A549 (cell line): ENCODE data around the gene MLLT10. TPM values are rescaled to one million over a fixed set of nuclear protein-coding genes. Genes with fewer than 3 reads are reported as not detected.

Source experiments
- ATAC-seq, 2 experiments: fragments of 200-7000 bp in 1 of 2; fragments of >200 bp in 1 of 2; cut with Nextera tagmentation in 1 of 2; cut with Tn5 transposase in 1 of 2; 3 replicates each; pipeline versions ENCODE4 v1.8.0 to v1.9.1; 2018 to 2020; ENCODE audit warnings: mild to moderate bottlenecking in 1 of 2, moderate library complexity in 1 of 2
- CTCF ChIA-PET: fragments of 300-600 bp; sonication (Branson Sonifier 250); formaldehyde crosslinking; extraction: SDS; loops from one replicate; lab custom pipeline; 2021; ENCODE audit warnings: antibody characterized with exemption, inconsistent platforms; lab: Yijun Ruan, JAX
- POLR2A ChIA-PET: fragments of 350-600 bp; formaldehyde crosslinking; extraction: SDS; loops from one replicate; lab custom pipeline; 2021; ENCODE audit warnings: antibody characterized with exemption, inconsistent platforms; lab: Yijun Ruan, JAX
- DNase-seq, 2 experiments: peaks; one replicate each; pipeline versions ENCODE4 v3.0.0 to v3.0.0-alpha.2; 2011 to 2016; ENCODE audit warnings: low read depth in 1 of 2, low spot score in 1 of 2
- FAIRE-seq: peaks from 2 replicates; lab custom pipeline; 2011; peaks lifted over from hg19 to GRCh38; lab: Jason Lieb, UNC
- H3K27ac ChIP-seq, 2 experiments: fragments of >200 bp; sonication (Bioruptor Twin); formaldehyde crosslinking; 3 replicates each; pipeline ENCODE4 v1.5.1; 2016 to 2017
- H3K4me1 ChIP-seq: fragments of >200 bp; sonication (Bioruptor Twin); formaldehyde crosslinking; 3 replicates; pipeline ENCODE4 v1.6.1; 2016
- H3K4me2 ChIP-seq: fragments of >200 bp; sonication (Bioruptor Twin); formaldehyde crosslinking; 3 replicates; pipeline ENCODE4 v1.6.1; 2016
- H3K4me3 ChIP-seq: fragments of >200 bp; sonication (Bioruptor Twin); formaldehyde crosslinking; 3 replicates; pipeline ENCODE4 v1.5.1; 2016
- H3K9me3 ChIP-seq: fragments of >200 bp; sonication (Bioruptor Twin); formaldehyde crosslinking; 3 replicates; pipeline ENCODE4 v1.6.1; 2016
- CBX2 ChIP-seq: fragments of 200-600 bp; sonication (generic); IDR thresholded peaks from 2 replicates; pipeline ENCODE4 v1.6.1; 2016; ENCODE audit warnings: low read depth, mild to moderate bottlenecking, borderline replicate concordance
- CBX8 ChIP-seq: fragments of 200-600 bp; sonication (generic); IDR thresholded peaks from 2 replicates; pipeline ENCODE4 v1.6.1; 2016
- E2F6 ChIP-seq: IDR thresholded peaks from 2 replicates; pipeline ENCODE4 v1.6.1; 2012; ENCODE audit warnings: low read depth, borderline replicate concordance
- EHMT2 ChIP-seq: fragments of 200-600 bp; sonication (generic); IDR thresholded peaks from 2 replicates; pipeline ENCODE4 v1.6.1; 2016; ENCODE audit warnings: antibody characterized with exemption, low read depth, mild to moderate bottlenecking, moderate library complexity
- EP300 ChIP-seq, 2 experiments: fragments of >200 bp; sonication (Bioruptor Twin); formaldehyde crosslinking; IDR thresholded peaks; 2 replicates in 1 of 2; 3 replicates in 1 of 2; pipeline ENCODE4 v1.6.1; 2016 to 2017
- FOSL2 ChIP-seq, 2 experiments: fragments of 450-650 bp in 1 of 2; fragments of >200 bp in 1 of 2; sonication (Bioruptor Twin) in 1 of 2; formaldehyde crosslinking; IDR thresholded peaks; 2 replicates each; pipeline versions ENCODE4 v1.5.0 to v1.6.1; 2016 to 2020; ENCODE audit warnings: mild to moderate bottlenecking in 1 of 2, moderate library complexity in 1 of 2
- FOXS1 ChIP-seq: fragments of 250-450 bp; sonication (Bioruptor Pico); IDR thresholded peaks from 2 replicates; pipeline ENCODE4 v1.5.0; 2020; ENCODE audit warnings: mild to moderate bottlenecking, moderate library complexity
- HDAC2 ChIP-seq: fragments of 200-600 bp; sonication (generic); IDR thresholded peaks from 2 replicates; pipeline ENCODE4 v1.6.1; 2016
- HOXA7 ChIP-seq: fragments of 250-450 bp; sonication (Bioruptor Pico); IDR thresholded peaks from 2 replicates; pipeline ENCODE4 v1.5.0; 2020; ENCODE audit warnings: mild to moderate bottlenecking, moderate library complexity
- JUNB ChIP-seq: fragments of >200 bp; sonication (Bioruptor Twin); formaldehyde crosslinking; IDR thresholded peaks from 2 replicates; pipeline ENCODE4 v1.6.1; 2016
- KDM5A ChIP-seq: fragments of 200-600 bp; sonication (generic); IDR thresholded peaks from 2 replicates; pipeline ENCODE4 v1.6.1; 2016; ENCODE audit warnings: antibody characterized with exemption, mild to moderate bottlenecking
- MAZ ChIP-seq: fragments of 150-350 bp; IDR thresholded peaks from 2 replicates; pipeline ENCODE4 v1.6.1; 2014; ENCODE audit warnings: antibody characterized with exemption, low read depth, low read length, borderline replicate concordance
- NPAS2 ChIP-seq: fragments of 250-450 bp; sonication (Bioruptor Pico); IDR thresholded peaks from 2 replicates; pipeline ENCODE4 v1.8.0; 2022; ENCODE audit warnings: mild to moderate bottlenecking, moderate library complexity, borderline replicate concordance
- PHF8 ChIP-seq: fragments of 200-600 bp; sonication (generic); IDR thresholded peaks from 2 replicates; pipeline ENCODE4 v1.6.1; 2016; ENCODE audit warnings: low read depth, mild to moderate bottlenecking, antibody characterized with exemption, moderate library complexity, borderline replicate concordance
- RAD21 ChIP-seq, 2 experiments: fragments of >200 bp in 1 of 2; sonication (Bioruptor Twin) in 1 of 2; formaldehyde crosslinking in 1 of 2; IDR thresholded peaks in 1 of 2; conservative IDR thresholded peaks in 1 of 2; 2 replicates in 1 of 2; 3 replicates in 1 of 2; pipeline ENCODE4 v1.6.1; 2012 to 2018; ENCODE audit warnings: inconsistent platforms in 1 of 2
- SMC3 ChIP-seq: fragments of >200 bp; sonication (Bioruptor Twin); formaldehyde crosslinking; IDR thresholded peaks from 3 replicates; pipeline ENCODE4 v1.6.1; 2018; ENCODE audit warnings: inconsistent platforms
- ZC3H11A ChIP-seq: fragments of 450-650 bp; IDR thresholded peaks from 2 replicates; pipeline ENCODE4 v1.6.1; 2014; ENCODE audit warnings: antibody characterized with exemption, mild to moderate bottlenecking
- WGBS: methylation state at CpG from one replicate; pipeline ENCODE4 v1.1.6; 2017; ENCODE audit errors: missing lambda C conversion rate; 5-methylcytosine and 5-hydroxymethylcytosine counted together
- polyA plus RNA-seq, 4 experiments: library from polyadenylated mRNA; depleted of rRNA in 3 of 4; stranded (reverse); fragments of >200 nt; fragmentation: RNase III in 1 of 4; extraction: RNeasy Plus Mini Kit Qiagen cat#74134 plus additional on column Dnase treatment in 1 of 4; gene quantifications; 2 replicates in 3 of 4; 3 replicates in 1 of 4; pipeline ENCODE4 v1.2.3, GENCODE V29; 2011 to 2017
- TF ChIP-seq, protein P1 (sequence below): IDR thresholded peaks from 2 replicates; pipeline ENCODE4 v1.6.1; 2012
- TF ChIP-seq, protein P2 (sequence below): fragments of 450-650 bp; IDR thresholded peaks from 2 replicates; pipeline ENCODE4 v1.6.1; 2014; ENCODE audit warnings: antibody characterized with exemption
- TF ChIP-seq, protein P3 (sequence below): fragments of >200 bp; sonication (Bioruptor Twin); formaldehyde crosslinking; IDR thresholded peaks from 2 replicates; pipeline ENCODE4 v1.6.1; 2016
- TF ChIP-seq, protein P4 (sequence below): fragments of >200 bp; sonication (Bioruptor Twin); formaldehyde crosslinking; IDR thresholded peaks from 3 replicates; pipeline ENCODE4 v1.5.1; 2016

The MLLT10 gene
- polyA plus RNA-seq, 2 of the 4 experiments (the other 2 are of a cell fraction), result 41.7 to 54.1 TPM

DNA sequence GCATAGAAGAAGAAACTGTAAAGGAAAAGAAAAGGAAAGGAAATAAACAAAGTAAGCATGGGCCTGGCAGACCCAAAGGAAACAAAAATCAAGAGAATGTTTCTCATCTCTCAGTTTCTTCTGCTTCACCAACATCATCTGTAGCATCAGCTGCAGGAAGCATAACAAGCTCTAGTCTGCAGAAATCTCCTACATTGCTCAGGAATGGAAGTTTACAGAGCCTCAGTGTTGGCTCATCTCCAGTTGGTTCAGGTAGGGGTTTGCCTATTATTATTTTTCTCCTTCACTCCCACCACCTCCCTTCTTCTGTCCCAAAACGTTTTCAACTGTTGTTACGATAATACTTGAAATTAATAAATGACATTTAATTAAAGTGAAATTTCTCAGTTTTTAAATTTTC is 139.6 kb downstream of the MLLT10 start:
- WGBS, result 71% methylated on average over 2 of the region's 2 CpGs
- no peak overlapping the region for H3K4me3 ChIP-seq
- H3K4me2 ChIP-seq, result no peak overlapping the region
- ATAC-seq (no peak), DNase-seq (no peak), FAIRE-seq (no peak)
- TF ChIP-seq EP300 (IDR thresholded peaks at IDR 0.05) (no peak), HDAC2 (no peak), PHF8 (no peak), CBX8 (no peak)
- TF ChIP-seq, protein P1, sequence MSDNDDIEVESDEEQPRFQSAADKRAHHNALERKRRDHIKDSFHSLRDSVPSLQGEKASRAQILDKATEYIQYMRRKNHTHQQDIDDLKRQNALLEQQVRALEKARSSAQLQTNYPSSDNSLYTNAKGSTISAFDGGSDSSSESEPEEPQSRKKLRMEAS, result no peak
- TF ChIP-seq, protein P2, sequence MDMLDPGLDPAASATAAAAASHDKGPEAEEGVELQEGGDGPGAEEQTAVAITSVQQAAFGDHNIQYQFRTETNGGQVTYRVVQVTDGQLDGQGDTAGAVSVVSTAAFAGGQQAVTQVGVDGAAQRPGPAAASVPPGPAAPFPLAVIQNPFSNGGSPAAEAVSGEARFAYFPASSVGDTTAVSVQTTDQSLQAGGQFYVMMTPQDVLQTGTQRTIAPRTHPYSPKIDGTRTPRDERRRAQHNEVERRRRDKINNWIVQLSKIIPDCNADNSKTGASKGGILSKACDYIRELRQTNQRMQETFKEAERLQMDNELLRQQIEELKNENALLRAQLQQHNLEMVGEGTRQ, result no peak
- H3K4me1 ChIP-seq, result peaks cover 14% of the 10 kb centered on the region; the same call in 2 of the 3 replicates
- no peaks in the 10 kb centered on the region for H3K9me3 ChIP-seq
- H3K27ac ChIP-seq, result no peak overlapping the region
- ChIA-PET POLR2A (no interaction called here), CTCF (no interaction called here)

GRCh38 chr10:21675157-21675796 is 141.2 kb downstream of the MLLT10 start:
- H3K4me2 ChIP-seq, result no peak overlapping the region
- ChIA-PET POLR2A (no interaction called here), CTCF (interaction anchor here (0.7 to 1.0 kb wide), 3 partner anchors 10 to 58 kb away, joined by 3 read pairs; no protein-coding TSS in a partner anchor)
- TF ChIP-seq CBX8, result no peak
- no peak for TF ChIP-seq NPAS2 (CRISPR knock-in tag)
- TF ChIP-seq, protein P3, sequence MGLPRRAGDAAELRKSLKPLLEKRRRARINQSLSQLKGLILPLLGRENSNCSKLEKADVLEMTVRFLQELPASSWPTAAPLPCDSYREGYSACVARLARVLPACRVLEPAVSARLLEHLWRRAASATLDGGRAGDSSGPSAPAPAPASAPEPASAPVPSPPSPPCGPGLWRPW, result no peak
- no peak for TF ChIP-seq HOXA7 (CRISPR knock-in tag)
- no peak for TF ChIP-seq EHMT2
- TF ChIP-seq, protein P4, sequence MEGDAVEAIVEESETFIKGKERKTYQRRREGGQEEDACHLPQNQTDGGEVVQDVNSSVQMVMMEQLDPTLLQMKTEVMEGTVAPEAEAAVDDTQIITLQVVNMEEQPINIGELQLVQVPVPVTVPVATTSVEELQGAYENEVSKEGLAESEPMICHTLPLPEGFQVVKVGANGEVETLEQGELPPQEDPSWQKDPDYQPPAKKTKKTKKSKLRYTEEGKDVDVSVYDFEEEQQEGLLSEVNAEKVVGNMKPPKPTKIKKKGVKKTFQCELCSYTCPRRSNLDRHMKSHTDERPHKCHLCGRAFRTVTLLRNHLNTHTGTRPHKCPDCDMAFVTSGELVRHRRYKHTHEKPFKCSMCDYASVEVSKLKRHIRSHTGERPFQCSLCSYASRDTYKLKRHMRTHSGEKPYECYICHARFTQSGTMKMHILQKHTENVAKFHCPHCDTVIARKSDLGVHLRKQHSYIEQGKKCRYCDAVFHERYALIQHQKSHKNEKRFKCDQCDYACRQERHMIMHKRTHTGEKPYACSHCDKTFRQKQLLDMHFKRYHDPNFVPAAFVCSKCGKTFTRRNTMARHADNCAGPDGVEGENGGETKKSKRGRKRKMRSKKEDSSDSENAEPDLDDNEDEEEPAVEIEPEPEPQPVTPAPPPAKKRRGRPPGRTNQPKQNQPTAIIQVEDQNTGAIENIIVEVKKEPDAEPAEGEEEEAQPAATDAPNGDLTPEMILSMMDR, result peak; percentile 65
- no peak for TF ChIP-seq CBX2
- no peak for TF ChIP-seq MAZ
- TF ChIP-seq FOXS1 (CRISPR knock-in tag), result no peak
- peak; percentile 24 to 46; a peak in 3 of 5 replicates for TF ChIP-seq RAD21 (conservative IDR thresholded peaks at IDR 0.05 in 1 of 2, IDR thresholded peaks at IDR 0.05 in 1 of 2)
- no peak for TF ChIP-seq JUNB
- TF ChIP-seq FOSL2 (IDR thresholded peaks at IDR 0.05), result no peak
- TF ChIP-seq FOSL2 (CRISPR knock-in tag; IDR thresholded peaks at IDR 0.05), result no peak
- peak; percentile 42; the same call in 2 of the 3 replicates for TF ChIP-seq SMC3
- TF ChIP-seq PHF8, result no peak
- TF ChIP-seq E2F6, result no peak
- TF ChIP-seq ZC3H11A, result no peak
- TF ChIP-seq KDM5A, result no peak
- peak; percentile 40 to 62 for DNase-seq
- no peak overlapping the region for H3K27ac ChIP-seq
- no peak for FAIRE-seq
- WGBS, result 49% methylated on average over 2 of the region's 2 CpGs
- no peaks in the 10 kb centered on the region for H3K9me3 ChIP-seq
- H3K4me1 ChIP-seq, result peaks cover 11% of the 10 kb centered on the region; the same call in 2 of the 3 replicates
- peak; percentile 89 to 93 for ATAC-seq
- no peak overlapping the region for H3K4me3 ChIP-seq
